ENCODE results near the gene ITM2C.

Gene ITM2C

DNA sequence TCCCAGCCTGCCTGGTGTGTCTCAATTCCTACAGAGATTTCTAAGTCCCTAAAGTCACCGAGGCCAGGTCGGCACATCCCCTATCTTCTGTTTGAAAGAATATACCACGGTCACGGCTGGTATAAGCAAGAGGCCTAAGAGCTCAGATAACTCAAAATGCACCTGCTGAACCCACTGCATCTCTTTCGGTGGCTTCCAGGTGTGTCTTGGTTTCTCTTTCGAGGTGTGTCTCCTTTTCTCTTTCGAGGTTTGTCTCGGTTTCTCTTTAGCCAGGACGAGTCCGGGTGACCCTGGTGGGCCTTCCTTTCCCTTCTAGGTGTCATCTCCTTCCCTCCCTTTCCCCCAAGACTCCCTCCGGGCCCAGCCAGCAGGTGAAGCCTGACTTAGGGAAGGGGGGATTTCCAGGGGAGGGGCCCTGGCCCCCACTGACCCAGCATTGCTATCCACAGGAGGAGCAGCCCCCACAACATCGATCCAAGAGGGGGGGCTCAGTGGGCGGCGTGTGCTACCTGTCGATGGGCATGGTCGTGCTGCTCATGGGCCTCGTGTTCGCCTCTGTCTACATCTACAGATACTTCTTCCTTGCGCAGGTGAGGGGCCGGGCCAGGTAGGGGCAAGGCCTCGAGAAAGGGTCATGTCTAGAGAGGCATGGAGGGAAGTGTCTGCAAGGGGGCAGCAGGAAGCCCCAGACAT, 8.4 kb downstream of the ITM2C start:
- DNase-seq (ENCODE audit: low read depth in 2 of 2): no peak

- DNase-seq (ENCODE audit: low read depth in 2 of 2): no peak
Observed at GRCh38 chr2:230873661-230874401, 9.1 kb downstream of the ITM2C start.

GRCh38 chr2:230874456-230874855, 9.7 kb downstream of the ITM2C start:
- DNase-seq (ENCODE audit: low read depth in 2 of 2): no peak

DNA sequence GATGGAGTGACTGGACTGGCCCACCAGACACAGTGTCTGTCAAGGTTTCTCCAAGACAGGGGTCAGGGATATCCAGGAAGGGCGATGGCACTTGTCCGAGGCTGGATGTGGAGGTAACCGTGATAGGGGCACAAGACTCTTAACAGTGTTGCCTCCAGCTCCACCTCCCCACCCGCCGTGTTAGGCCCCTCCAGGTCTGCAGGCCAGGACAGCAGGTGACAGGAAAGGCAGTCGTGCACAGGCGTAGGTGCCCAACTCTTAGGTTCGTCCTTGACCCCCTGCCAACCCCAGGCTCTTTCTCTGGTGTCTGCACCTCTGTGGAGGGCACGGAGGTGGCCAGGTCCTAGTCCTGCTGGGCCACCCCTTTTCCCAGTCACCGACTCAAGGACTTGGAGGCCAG, 10.1 kb downstream of the ITM2C start:
- no peak for DNase-seq (ENCODE audit: low read depth in 2 of 2)

DNA sequence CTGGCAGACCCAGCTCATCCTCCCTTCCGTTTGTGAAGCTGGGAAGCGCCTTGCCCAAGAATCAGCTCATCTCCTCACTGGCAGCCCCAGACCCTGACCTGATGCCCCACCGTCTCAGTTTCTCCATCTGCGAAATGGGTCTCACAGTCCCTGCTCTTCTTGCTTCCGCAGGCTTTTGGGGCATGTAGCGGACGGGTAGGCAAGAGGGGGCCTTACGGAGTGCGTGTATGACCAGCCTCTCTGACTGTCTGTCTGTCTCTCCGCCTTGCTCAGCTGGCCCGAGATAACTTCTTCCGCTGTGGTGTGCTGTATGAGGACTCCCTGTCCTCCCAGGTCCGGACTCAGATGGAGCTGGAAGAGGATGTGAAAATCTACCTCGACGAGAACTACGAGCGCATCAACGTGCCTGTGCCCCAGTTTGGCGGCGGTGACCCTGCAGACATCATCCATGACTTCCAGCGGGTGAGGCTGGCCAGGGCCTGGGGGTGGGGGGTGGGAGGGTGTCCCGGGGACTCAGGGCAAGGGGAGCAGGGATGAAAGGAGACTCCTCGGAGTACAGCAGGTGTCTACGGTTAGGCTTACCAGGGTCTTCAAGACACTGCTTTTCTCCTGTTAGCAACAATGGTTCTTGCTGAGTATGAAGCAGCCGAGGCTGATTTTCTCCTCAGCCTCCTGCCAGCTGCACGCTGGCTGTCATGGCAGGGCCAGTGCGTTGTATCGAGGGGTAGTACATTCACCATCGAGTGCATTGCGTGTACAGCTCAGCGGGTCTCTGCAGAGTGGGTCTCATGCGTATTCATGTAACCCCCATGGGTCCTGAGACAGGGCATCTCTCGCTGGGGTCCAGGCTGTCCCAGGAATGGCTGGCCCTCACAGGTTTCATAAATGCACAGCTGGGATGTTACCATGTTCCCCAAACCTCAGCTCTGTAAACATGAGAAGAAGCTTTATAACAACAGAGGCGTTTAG, 10.9 kb downstream of the ITM2C start:
- no peak for DNase-seq (ENCODE audit: low read depth in 2 of 2)

- no peak for DNase-seq (ENCODE audit: low read depth in 2 of 2)
Observed at GRCh38 chr2:230877116-230877758, 12.5 kb downstream of the ITM2C start.

GRCh38 chr2:230877759-230878598, 13.2 kb downstream of the ITM2C start:
- DNase-seq (ENCODE audit: low read depth in 2 of 2): no peak

GRCh38 chr2:230878599-230879188, 14.0 kb downstream of the ITM2C start:
- no peak for DNase-seq (ENCODE audit: low read depth in 2 of 2)

DNA sequence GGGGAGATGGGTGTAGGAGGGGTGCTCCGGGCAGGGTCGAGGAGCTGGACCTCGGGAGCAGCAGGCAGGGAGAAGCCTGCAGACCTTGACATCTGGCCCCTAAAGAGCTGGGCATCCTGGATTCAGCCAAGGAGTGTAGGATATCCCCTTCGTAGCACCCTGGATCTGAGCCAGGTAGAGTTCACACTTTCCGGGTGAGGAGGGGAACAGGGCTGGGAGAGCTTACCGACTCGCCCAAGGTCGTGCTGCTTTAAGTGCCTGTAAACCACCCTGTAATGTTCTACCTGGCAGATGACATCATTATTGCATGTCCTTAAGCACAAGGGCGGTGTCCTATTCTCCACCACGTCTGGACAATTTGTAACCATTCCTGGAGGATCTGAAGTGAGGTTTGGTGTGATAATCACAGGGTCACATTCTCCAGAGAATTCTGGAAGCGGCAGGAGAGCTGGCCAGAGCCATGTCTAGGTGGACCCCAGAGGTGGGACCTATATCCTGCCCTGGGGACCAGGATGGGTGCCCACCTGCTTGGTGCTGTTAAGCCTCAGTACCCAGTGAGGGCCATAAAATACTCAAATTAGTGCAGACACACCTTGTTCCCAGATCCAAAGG, 14.6 kb downstream of the ITM2C start:
- no peak for DNase-seq (ENCODE audit: low read depth in 2 of 2)

GRCh38 chr2:230879891-230880290, 15.1 kb downstream of the ITM2C start:
- DNase-seq (ENCODE audit: low read depth in 2 of 2): no peak

DNA sequence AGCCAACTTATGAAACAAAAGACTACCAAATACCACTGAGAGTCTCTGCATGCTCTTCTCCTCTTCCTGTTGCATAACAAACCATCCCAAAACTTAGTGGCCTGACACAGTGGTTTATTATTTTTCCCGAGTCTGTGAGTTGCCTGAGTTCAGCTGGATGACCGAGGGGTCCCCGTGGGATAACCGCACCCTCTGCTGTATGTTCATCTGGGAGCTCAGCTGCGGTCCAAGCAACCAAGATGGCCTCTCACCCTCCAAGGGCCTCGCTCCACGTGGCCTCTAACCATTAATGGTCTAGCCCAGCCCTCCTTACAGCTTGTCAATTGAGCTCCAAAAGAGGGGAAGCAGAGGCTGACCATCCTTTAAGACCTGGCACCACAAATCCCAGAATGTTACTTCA, 17.1 kb downstream of the ITM2C start:
- DNase-seq (ENCODE audit: low read depth in 2 of 2): no peak

GRCh38 chr2:230885463-230886130, 20.9 kb downstream of the ITM2C start:
- no peak for DNase-seq (ENCODE audit: low read depth in 2 of 2)

DNA sequence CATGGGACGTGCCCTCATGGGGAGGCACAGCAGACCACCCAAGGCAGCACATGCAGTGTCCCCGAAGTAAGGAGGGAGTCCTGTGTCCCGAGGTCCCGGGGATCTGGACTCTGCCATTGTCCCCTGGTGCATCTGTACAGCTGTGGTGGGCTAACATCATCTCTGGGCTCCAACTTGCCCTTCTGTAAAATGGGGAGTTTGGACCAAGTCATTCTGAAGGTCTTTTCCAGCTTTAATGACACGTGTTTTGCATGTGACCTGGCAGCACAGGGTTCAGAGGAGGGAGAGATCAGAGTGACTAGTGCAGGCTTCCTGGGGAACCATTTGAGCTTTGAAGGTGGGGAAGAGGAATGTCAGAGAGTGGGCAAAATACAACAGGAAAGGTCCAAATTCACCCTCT, 21.5 kb downstream of the ITM2C start:
- DNase-seq (ENCODE audit: low read depth in 2 of 2): no peak

DNA sequence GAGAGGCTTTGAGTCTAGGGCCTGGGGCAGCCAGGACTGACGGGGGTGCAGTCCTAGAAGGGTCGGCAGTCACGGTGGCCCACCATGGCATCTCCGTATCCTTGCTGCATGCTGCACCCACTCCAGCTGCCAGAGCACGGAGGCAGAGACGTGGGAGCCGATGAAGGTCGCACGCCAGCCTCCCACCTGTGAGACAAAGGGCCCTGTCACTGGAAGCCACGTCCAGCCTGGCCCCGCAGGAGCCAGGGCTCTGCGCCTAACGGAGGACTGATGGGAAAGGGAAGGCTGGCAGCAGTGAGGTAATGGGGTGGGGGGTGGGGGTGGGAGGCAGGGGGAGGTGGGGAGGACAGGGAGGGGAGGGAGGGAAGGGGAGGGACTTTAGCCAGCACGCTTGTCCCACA, 21.9 kb downstream of the ITM2C start:
- no peak for DNase-seq (ENCODE audit: low read depth in 2 of 2)

DNA sequence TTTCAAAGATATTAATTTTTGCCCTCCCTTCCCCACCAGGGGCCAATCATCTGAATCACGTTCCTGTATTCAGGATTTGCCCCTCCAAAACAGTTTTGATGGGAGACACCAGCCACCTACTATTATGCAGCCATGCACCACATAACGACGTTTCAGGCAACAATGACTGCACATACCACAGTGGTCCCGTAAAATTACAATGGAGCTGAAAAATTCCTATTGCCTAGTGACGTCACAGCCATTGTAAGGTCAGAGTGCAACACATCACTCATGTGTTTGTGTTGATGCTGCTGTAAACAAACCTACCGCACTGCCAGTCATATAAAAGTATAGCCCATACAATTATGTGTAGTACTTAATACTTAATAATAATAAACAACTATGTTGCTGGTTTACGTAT, 22.6 kb downstream of the ITM2C start:
- DNase-seq (ENCODE audit: low read depth in 2 of 2): no peak

DNA sequence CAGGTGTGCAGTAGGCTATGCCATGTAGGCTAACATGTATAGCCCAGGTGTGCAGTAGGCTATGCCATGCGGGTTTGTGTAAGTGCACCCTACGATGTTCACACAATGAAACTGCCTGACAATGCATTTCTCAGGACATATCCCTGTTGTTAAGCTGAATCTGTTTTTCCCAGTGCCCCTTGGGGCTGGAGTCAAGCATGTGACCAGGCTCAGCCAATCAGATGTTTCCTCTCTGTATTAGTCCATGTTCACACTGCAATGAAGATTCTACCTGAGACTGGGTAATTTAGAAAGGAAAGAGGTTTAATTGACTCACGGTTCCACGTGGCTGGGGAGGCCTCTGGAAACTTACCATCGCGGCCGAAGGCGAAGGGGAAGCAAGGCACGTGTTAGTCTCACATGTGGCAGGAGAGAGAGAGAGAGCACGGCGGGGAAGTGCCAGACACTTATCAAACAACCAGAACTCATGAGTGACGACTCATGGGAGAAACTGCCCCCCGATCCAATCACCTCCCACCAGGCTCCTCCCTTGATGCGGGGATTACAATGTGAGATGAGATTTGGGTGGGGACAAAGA, 24.2 kb downstream of the ITM2C start:
- DNase-seq (ENCODE audit: low read depth in 2 of 2): no peak

DNA sequence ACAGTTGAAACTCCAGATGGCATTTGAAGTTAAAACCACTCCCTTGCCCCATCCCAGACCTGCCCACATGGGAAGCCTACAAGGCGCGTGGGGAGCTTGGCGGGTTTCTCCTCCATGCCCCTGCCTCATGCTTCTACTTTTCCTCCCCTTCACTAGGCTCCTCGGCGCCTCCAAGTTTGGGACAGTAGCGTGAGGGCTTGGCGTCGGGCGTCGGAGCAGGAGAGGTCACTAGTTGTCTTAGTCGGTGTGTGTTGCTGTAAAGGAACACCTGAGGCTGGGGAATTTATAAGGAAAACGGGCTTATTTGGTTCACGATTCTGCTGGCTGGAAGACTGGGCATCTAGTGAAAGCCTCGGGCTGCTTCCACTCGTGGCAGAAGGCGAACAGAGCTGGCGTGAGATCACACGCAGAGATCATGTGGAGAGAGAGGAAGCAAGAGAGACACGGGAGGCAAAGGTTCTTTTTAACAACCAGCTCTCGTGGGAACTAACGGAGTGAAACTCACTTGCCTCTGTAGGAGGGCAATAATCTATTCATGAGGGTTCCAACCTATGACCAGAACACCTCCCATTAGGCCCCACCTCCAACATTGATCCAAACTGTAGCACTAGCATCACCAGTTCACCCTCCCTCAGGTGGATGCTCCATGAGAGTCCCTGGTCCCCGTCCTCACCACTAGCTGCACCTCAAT, 25.3 kb downstream of the ITM2C start:
- no peak for DNase-seq (ENCODE audit: low read depth in 2 of 2)

GRCh38 chr2:230890646-230891045, 25.9 kb downstream of the ITM2C start:
- no peak for DNase-seq (ENCODE audit: low read depth in 2 of 2)

DNA sequence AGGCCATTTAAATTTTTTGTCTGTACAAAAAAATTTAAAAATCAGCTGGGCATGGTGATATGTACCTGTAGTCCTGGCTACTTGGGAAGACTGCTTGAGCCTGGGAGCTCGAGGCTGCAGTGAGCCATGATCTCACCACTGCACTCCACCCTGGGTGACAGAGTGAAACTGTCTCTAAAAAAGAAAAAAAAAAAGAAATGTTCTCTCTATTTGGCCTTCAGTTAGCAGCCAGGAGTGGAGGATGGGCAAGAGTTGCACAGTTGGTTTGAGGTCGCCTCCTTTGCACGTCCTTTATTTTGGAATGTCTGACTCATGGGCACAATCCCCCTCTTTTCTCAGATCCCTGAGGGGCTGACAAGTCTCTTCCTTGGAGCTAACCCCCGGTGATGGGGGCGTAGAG, 26.3 kb downstream of the ITM2C start:
- DNase-seq (ENCODE audit: low read depth in 2 of 2): no peak

Measured in activated CD4-positive, alpha-beta T cell treated with anti-CD3 and anti-CD28 coated beads for 24 hours (primary cell).